HUES64 (cell line): ENCODE results near the gene TRAF3IP1.

Experiments
- H3K27ac ChIP-seq: 2 replicates; pipeline ENCODE4 v1.7.0; 2013; ENCODE audit warnings: low read depth, low read length, inconsistent platforms
- H3K27me3 ChIP-seq: 2 replicates; pipeline ENCODE4 v1.6.1; 2013; ENCODE audit warnings: mild to moderate bottlenecking, low read length; ENCODE audit not compliant: insufficient read depth
- H3K36me3 ChIP-seq: 2 replicates; pipeline ENCODE4 v1.6.1; 2013; ENCODE audit warnings: mild to moderate bottlenecking, low read length; ENCODE audit not compliant: insufficient read depth
- H3K4me1 ChIP-seq: 2 replicates; pipeline ENCODE4 v1.6.1; 2013; ENCODE audit warnings: mild to moderate bottlenecking, low read length, moderate library complexity; ENCODE audit not compliant: insufficient read depth
- H3K4me3 ChIP-seq: 2 replicates; pipeline ENCODE4 v1.5.1; 2013; ENCODE audit warnings: mild to moderate bottlenecking, low read length, moderate library complexity
- H3K9ac ChIP-seq: 2 replicates; pipeline ENCODE4 v1.6.1; 2013; ENCODE audit warnings: mild to moderate bottlenecking, low read depth, low read length
- H3K9me3 ChIP-seq: 2 replicates; pipeline ENCODE4 v1.6.1; 2013; ENCODE audit warnings: low read depth, low read length; ENCODE audit not compliant: insufficient read depth
- WGBS: fragments of 150-250, 120-280 bp; methylation state at CpG from one replicate; pipeline ENCODE4 v1.1.7; 2013; ENCODE audit warnings: missing lambda C conversion rate; 5-methylcytosine and 5-hydroxymethylcytosine counted together

Gene TRAF3IP1

GRCh38 chr2:238346544-238346943 is 26.2 kb downstream of the TRAF3IP1 start:
- Histone ChIP-seq H3K27me3 (no peaks in the 10 kb centered on the region), H3K9me3 (no peaks in the 10 kb centered on the region), H3K9ac (no peak overlapping the region), H3K27ac (no peak overlapping the region), H3K36me3 (peaks cover 20% of the 10 kb centered on the region), H3K4me1 (no peaks in the 10 kb centered on the region), H3K4me3 (no peak overlapping the region)
- WGBS: 89% methylated on average over 12 of the region's 12 CpGs

GRCh38 chr2:238350150-238350897 is 30.0 kb downstream of the TRAF3IP1 start:
- Histone ChIP-seq H3K36me3 (peaks cover 35% of the 10 kb centered on the region), H3K9ac (no peak overlapping the region), H3K27ac (no peak overlapping the region), H3K4me3 (no peak overlapping the region), H3K4me1 (no peaks in the 10 kb centered on the region), H3K9me3 (no peaks in the 10 kb centered on the region), H3K27me3 (no peaks in the 10 kb centered on the region)
- WGBS: 96% methylated on average over 18 of the region's 18 CpGs

- WGBS: 86% methylated on average over 15 of the region's 15 CpGs
- Histone ChIP-seq H3K27me3 (no peaks in the 10 kb centered on the region), H3K9ac (no peak overlapping the region), H3K4me1 (no peaks in the 10 kb centered on the region), H3K27ac (no peak overlapping the region), H3K4me3 (no peak overlapping the region), H3K9me3 (no peaks in the 10 kb centered on the region), H3K36me3 (peaks cover 42% of the 10 kb centered on the region)
Measured at GRCh38 chr2:238351315-238351714, 31.0 kb downstream of the TRAF3IP1 start.

- Histone ChIP-seq H3K36me3 (peaks cover 44% of the 10 kb centered on the region), H3K4me3 (no peak overlapping the region), H3K27me3 (no peaks in the 10 kb centered on the region), H3K9me3 (no peaks in the 10 kb centered on the region), H3K27ac (no peak overlapping the region), H3K9ac (no peak overlapping the region), H3K4me1 (no peaks in the 10 kb centered on the region)
- WGBS: 91% methylated on average over 9 of the region's 9 CpGs
Measured at GRCh38 chr2:238352361-238352760, 32.0 kb downstream of the TRAF3IP1 start.

GRCh38 chr2:238358769-238359168 is 38.5 kb downstream of the TRAF3IP1 start:
- H3K27ac ChIP-seq: no peak overlapping the region
- no peaks in the 10 kb centered on the region for H3K4me1 ChIP-seq
- no peaks in the 10 kb centered on the region for H3K27me3 ChIP-seq
- H3K4me3 ChIP-seq: no peak overlapping the region
- no peak overlapping the region for H3K9ac ChIP-seq
- H3K9me3 ChIP-seq: peaks cover 2% of the 10 kb centered on the region; the same call in 1 of the 2 replicates
- H3K36me3 ChIP-seq: peaks cover 32% of the 10 kb centered on the region
- 97% methylated on average over 3 of the region's 3 CpGs for WGBS

GRCh38 chr2:238359403-238359802 is 39.1 kb downstream of the TRAF3IP1 start:
- H3K27me3 ChIP-seq: no peaks in the 10 kb centered on the region
- no peak overlapping the region for H3K4me3 ChIP-seq
- H3K36me3 ChIP-seq: peaks cover 27% of the 10 kb centered on the region
- no peak overlapping the region for H3K9ac ChIP-seq
- H3K27ac ChIP-seq: no peak overlapping the region
- H3K4me1 ChIP-seq: no peaks in the 10 kb centered on the region
- peaks cover 2% of the 10 kb centered on the region; the same call in 1 of the 2 replicates for H3K9me3 ChIP-seq
- WGBS: 93% methylated on average over 3 of the region's 3 CpGs

GRCh38 chr2:238361877-238362276 is 41.6 kb downstream of the TRAF3IP1 start:
- Histone ChIP-seq H3K27me3 (no peaks in the 10 kb centered on the region), H3K9me3 (peaks cover 2% of the 10 kb centered on the region; the same call in 1 of the 2 replicates), H3K27ac (no peak overlapping the region), H3K36me3 (peaks cover 18% of the 10 kb centered on the region), H3K9ac (no peak overlapping the region), H3K4me3 (no peak overlapping the region), H3K4me1 (no peaks in the 10 kb centered on the region)
- 87% methylated on average over 9 of the region's 9 CpGs for WGBS

GRCh38 chr2:238362626-238363025 is 42.3 kb downstream of the TRAF3IP1 start:
- Histone ChIP-seq H3K9ac (no peak overlapping the region), H3K27ac (no peak overlapping the region), H3K9me3 (peaks cover 2% of the 10 kb centered on the region; the same call in 1 of the 2 replicates), H3K4me3 (no peak overlapping the region), H3K27me3 (no peaks in the 10 kb centered on the region), H3K4me1 (no peaks in the 10 kb centered on the region), H3K36me3 (peaks cover 18% of the 10 kb centered on the region)
- 97% methylated on average over 7 of the region's 7 CpGs for WGBS

GRCh38 chr2:238369591-238370040 is 49.3 kb downstream of the TRAF3IP1 start:
- no peaks in the 10 kb centered on the region for H3K27me3 ChIP-seq
- no peak overlapping the region for H3K4me3 ChIP-seq
- no peaks in the 10 kb centered on the region for H3K36me3 ChIP-seq
- H3K4me1 ChIP-seq: no peaks in the 10 kb centered on the region
- no peak overlapping the region for H3K9ac ChIP-seq
- WGBS: 93% methylated on average over 10 of the region's 10 CpGs
- no peak overlapping the region for H3K27ac ChIP-seq
- H3K9me3 ChIP-seq: no peaks in the 10 kb centered on the region

- Histone ChIP-seq H3K36me3 (no peaks in the 10 kb centered on the region), H3K4me1 (no peaks in the 10 kb centered on the region), H3K9ac (no peak overlapping the region), H3K27me3 (no peaks in the 10 kb centered on the region), H3K27ac (no peak overlapping the region), H3K4me3 (no peak overlapping the region), H3K9me3 (no peaks in the 10 kb centered on the region)
- WGBS: 93% methylated on average over 10 of the region's 10 CpGs
Measured at GRCh38 chr2:238370094-238370822, 49.9 kb downstream of the TRAF3IP1 start.

- no peaks in the 10 kb centered on the region for H3K4me1 ChIP-seq
- H3K27ac ChIP-seq: no peak overlapping the region
- no peak overlapping the region for H3K9ac ChIP-seq
- no peaks in the 10 kb centered on the region for H3K27me3 ChIP-seq
- H3K4me3 ChIP-seq: no peak overlapping the region
- whole genome bisulfite sequencing: 72% methylated on average over 9 of the region's 10 CpGs
- no peaks in the 10 kb centered on the region for H3K9me3 ChIP-seq
- H3K36me3 ChIP-seq: no peaks in the 10 kb centered on the region
Measured at GRCh38 chr2:238370823-238371372, 50.6 kb downstream of the TRAF3IP1 start.
